HG03442 (cell line): ENCODE measurements around the gene TSPAN15.

Experiments used
- ATAC-seq: cut with Tn5 transposase; IDR thresholded peaks from one replicate; pipeline ENCODE4 v1.9.1; 2021; ENCODE audit warnings: mild to moderate bottlenecking, moderate library complexity; ENCODE audit not compliant: unreplicated experiment

TSPAN15 gene

GRCh38 chr10:69464801-69465401 is 13.6 kb downstream of the TSPAN15 start:
- ATAC-seq = peak; percentile 47

- no peak for ATAC-seq
These were observed 14.3 kb downstream of the TSPAN15 start for GRCh38 chr10:69465457-69466157.

- ATAC-seq = no peak
These were observed 14.9 kb downstream of the TSPAN15 start for GRCh38 chr10:69466158-69466490.

GRCh38 chr10:69466689-69467088 is 15.4 kb downstream of the TSPAN15 start:
- ATAC-seq = no peak

- no peak for ATAC-seq
These were observed 16.9 kb downstream of the TSPAN15 start for GRCh38 chr10:69467928-69468750.

- no peak for ATAC-seq
These were observed 17.5 kb downstream of the TSPAN15 start for GRCh38 chr10:69468751-69469089.

GRCh38 chr10:69469976-69470375 is 18.7 kb downstream of the TSPAN15 start:
- ATAC-seq = no peak

- ATAC-seq = no peak
These were observed 19.5 kb downstream of the TSPAN15 start for GRCh38 chr10:69470463-69471384.

GRCh38 chr10:69472142-69472541 is 20.9 kb downstream of the TSPAN15 start:
- ATAC-seq = no peak

- ATAC-seq = no peak
These were observed 21.3 kb downstream of the TSPAN15 start for GRCh38 chr10:69472544-69472943.

- ATAC-seq = no peak
These were observed 22.2 kb downstream of the TSPAN15 start for GRCh38 chr10:69473304-69473990.

GRCh38 chr10:69474742-69475432 is 23.6 kb downstream of the TSPAN15 start:
- no peak for ATAC-seq

- no peak for ATAC-seq
These were observed 24.2 kb downstream of the TSPAN15 start for GRCh38 chr10:69475433-69475830.

GRCh38 chr10:69477968-69478597 is 26.8 kb downstream of the TSPAN15 start:
- ATAC-seq = no peak

GRCh38 chr10:69479240-69480067 is 28.2 kb downstream of the TSPAN15 start:
- no peak for ATAC-seq

- no peak for ATAC-seq
These were observed 28.8 kb downstream of the TSPAN15 start for GRCh38 chr10:69480068-69480412.

- ATAC-seq = no peak
These were observed 30.0 kb downstream of the TSPAN15 start for GRCh38 chr10:69481305-69481704.

GRCh38 chr10:69481811-69482524 is 30.7 kb downstream of the TSPAN15 start:
- ATAC-seq = no peak
